HepG2 (cell line): Measurements from ENCODE around the gene SYPL2. TPM values are rescaled to one million over a fixed set of nuclear protein-coding genes. Genes with fewer than 3 reads are reported as not detected.

ENCODE experiments used
- CCAR2 ChIP-seq: fragments of 200-400 bp; formaldehyde crosslinking; optimal IDR thresholded peaks from 2 replicates; pipeline ENCODE3; 2018; ENCODE audit warnings: low read depth, mild to moderate bottlenecking, low read length, moderate library complexity
- CENPT ChIP-seq: sonication (generic); formaldehyde crosslinking; IDR thresholded peaks from 2 replicates; pipeline ENCODE4 v1.8.0; 2022; ENCODE audit warnings: low read depth, mild to moderate bottlenecking, moderate library complexity, missing genetic modification reagents
- CSRNP1 ChIP-seq: sonication (generic); formaldehyde crosslinking; IDR thresholded peaks from 2 replicates; pipeline ENCODE4 v1.8.1; 2023; ENCODE audit warnings: mild to moderate bottlenecking, missing genetic modification reagents
- HHEX ChIP-seq: IDR thresholded peaks from 2 replicates; pipeline ENCODE4 v1.6.1; 2016; ENCODE audit warnings: control low read depth
- HINFP ChIP-seq: sonication (generic); formaldehyde crosslinking; IDR thresholded peaks from 2 replicates; pipeline ENCODE4 v1.4.0; 2020; ENCODE audit warnings: low read depth, mild to moderate bottlenecking, missing genetic modification reagents
- HNRNPL ChIP-seq: fragments of 200-400 bp; formaldehyde crosslinking; IDR thresholded peaks from 2 replicates; pipeline ENCODE4 v1.6.1; 2017; ENCODE audit warnings: mild to moderate bottlenecking, low read depth, low read length
- JARID2 ChIP-seq: sonication (generic); formaldehyde crosslinking; IDR thresholded peaks from 2 replicates; pipeline ENCODE4 v1.8.1; 2023; ENCODE audit warnings: missing genetic modification reagents, inconsistent platforms; ENCODE audit not compliant: insufficient replicate concordance
- KDM2A ChIP-seq: sonication (generic); formaldehyde crosslinking; IDR thresholded peaks from 2 replicates; pipeline ENCODE4 v1.4.0; 2020; ENCODE audit warnings: low read depth, missing genetic modification reagents, borderline replicate concordance
- MXI1 ChIP-seq: IDR thresholded peaks from 3 replicates; pipeline ENCODE4 v1.6.1; 2012; ENCODE audit warnings: low read depth, low read length, inconsistent platforms, borderline replicate concordance
- NR0B2 ChIP-seq: sonication (generic); formaldehyde crosslinking; IDR thresholded peaks from 2 replicates; pipeline ENCODE4 v1.4.0; 2020; ENCODE audit warnings: mild to moderate bottlenecking, missing genetic modification reagents
- POLR2AphosphoS5 ChIP-seq: IDR thresholded peaks from 2 replicates; pipeline ENCODE4 v1.6.1; 2012; ENCODE audit warnings: low read depth, low read length
- PTBP1 ChIP-seq: fragments of 200-400 bp; formaldehyde crosslinking; IDR thresholded peaks from 2 replicates; pipeline ENCODE4 v1.6.1; 2018; ENCODE audit warnings: low read length, low read depth; ENCODE audit not compliant: poor library complexity, severe bottlenecking
- SNRNP70 ChIP-seq: fragments of 200-400 bp; formaldehyde crosslinking; IDR thresholded peaks from 2 replicates; pipeline ENCODE4 v1.6.1; 2017; ENCODE audit warnings: mild to moderate bottlenecking, low read depth, low read length, moderate library complexity
- SPEN ChIP-seq: sonication (generic); formaldehyde crosslinking; IDR thresholded peaks from 2 replicates; pipeline ENCODE4 v1.5.1; 2020; ENCODE audit warnings: low read depth, mild to moderate bottlenecking, missing genetic modification reagents
- SUZ12 ChIP-seq: fragments of 150-350 bp; IDR thresholded peaks from 2 replicates; pipeline ENCODE4 v1.6.1; 2014; ENCODE audit warnings: low read depth, low read length
- ZFP1 ChIP-seq: IDR thresholded peaks from 2 replicates; pipeline ENCODE4 v1.6.1; 2016
- ZGPAT ChIP-seq: IDR thresholded peaks from 2 replicates; pipeline ENCODE4 v1.6.1; 2016; ENCODE audit warnings: mild to moderate bottlenecking
- ZNF18 ChIP-seq: sonication (generic); formaldehyde crosslinking; IDR thresholded peaks from 2 replicates; pipeline ENCODE4 v1.8.0; 2022; ENCODE audit warnings: mild to moderate bottlenecking, missing genetic modification reagents; ENCODE audit not compliant: insufficient replicate concordance
- ZNF280B ChIP-seq: sonication (generic); formaldehyde crosslinking; IDR thresholded peaks from 2 replicates; pipeline ENCODE4 v1.5.0; 2020; ENCODE audit warnings: missing genetic modification reagents, mild to moderate bottlenecking, borderline replicate concordance
- ZNF577 ChIP-seq: sonication (generic); formaldehyde crosslinking; IDR thresholded peaks from 2 replicates; pipeline ENCODE4 v1.4.0; 2020; ENCODE audit warnings: mild to moderate bottlenecking, low read depth, missing genetic modification reagents, borderline replicate concordance
- ZNF737 ChIP-seq: sonication (generic); formaldehyde crosslinking; IDR thresholded peaks from 2 replicates; pipeline ENCODE4 v1.5.0; 2020; ENCODE audit warnings: missing genetic modification reagents, mild to moderate bottlenecking, borderline replicate concordance
- ZNF878 ChIP-seq: sonication (generic); formaldehyde crosslinking; IDR thresholded peaks from 2 replicates; pipeline ENCODE4 v1.8.1; 2023; ENCODE audit warnings: mild to moderate bottlenecking, missing genetic modification reagents, moderate library complexity
- polyA plus RNA-seq, 8 experiments: library from polyadenylated mRNA; depleted of rRNA in 3 of 8; stranded (reverse) in 7 of 8; unstranded in 1 of 8; fragments of >200 nt; fragmentation: Illumina TruSeq in 4 of 8; extraction: Trizol in 4 of 8; gene quantifications; 2 replicates each; pipeline versions ENCODE4 v1.2.1 to v1.2.3, GENCODE V29; 2011 to 2016; ENCODE audit warnings: low read depth in 4 of 8, missing spikeins in 1 of 8, mixed read lengths in 1 of 8; ENCODE audit not compliant: insufficient read depth in 1 of 8
- total RNA-seq, 5 experiments: library from RNA; depleted of rRNA; stranded (reverse); fragments of >200 nt; fragmentation: Illumina TruSeq; extraction: Trizol; gene quantifications; 2 replicates each; pipeline ENCODE4 v1.2.3, GENCODE V29; 2016; ENCODE audit warnings: low read depth in 1 of 5

Gene SYPL2
- total and polyA plus RNA-seq, 2 of the 13 experiments (the other 11 are each of a cell fraction or from before 2014, with no cell fraction given): 0.17 to 0.24 TPM

- TF ChIP-seq KDM2A (CRISPR knock-in tag) (0 out of 2 replicates have a peak, but pooled peaks have one; percentile 29), ZNF280B (no peak), HHEX (CRISPR knock-in tag) (no peak), ZFP1 (CRISPR knock-in tag) (no peak), SNRNP70 (no peak), JARID2 (CRISPR knock-in tag) (no peak), CENPT (CRISPR knock-in tag) (no peak), SUZ12 (no peak), POLR2AphosphoS5 (no peak), CSRNP1 (no peak), HNRNPL (no peak), ZNF577 (CRISPR knock-in tag) (no peak), NR0B2 (CRISPR knock-in tag) (no peak), ZNF737 (CRISPR knock-in tag) (no peak), HINFP (no peak), ZNF878 (CRISPR knock-in tag) (no peak), SPEN (CRISPR knock-in tag) (no peak), ZGPAT (no peak), ZNF18 (CRISPR knock-in tag) (no peak), PTBP1 (no peak), CCAR2 (no peak), MXI1 (peak; percentile 51; the same call in 1 of the 3 replicates)
Measured at GRCh38 chr1:109478806-109479205, 12.5 kb downstream of the SYPL2 start (continued).
